Measurements from ENCODE around the gene TOGARAM2.

DNA sequence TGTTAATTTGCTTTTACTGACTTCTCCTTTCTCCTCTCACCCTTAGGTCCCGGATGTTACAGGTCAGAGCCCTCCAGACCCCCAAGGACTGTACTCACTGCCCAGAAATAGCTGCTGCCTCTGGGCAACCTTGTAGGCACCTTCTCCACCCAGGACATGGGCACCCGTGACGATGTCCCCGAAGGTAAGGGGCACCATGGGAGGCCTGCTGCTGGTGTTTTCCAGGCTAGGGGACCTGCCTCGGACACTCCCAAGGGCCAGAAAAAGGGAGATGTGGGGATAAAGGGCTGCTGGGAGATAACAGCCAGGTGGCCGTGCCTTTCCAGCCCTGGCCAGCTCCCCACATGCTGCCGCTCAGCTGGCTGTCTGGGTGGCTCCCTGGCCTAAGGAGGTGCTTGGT, 13.6 kb downstream of the TOGARAM2 start:
- TF ChIP-seq, protein P1, sequence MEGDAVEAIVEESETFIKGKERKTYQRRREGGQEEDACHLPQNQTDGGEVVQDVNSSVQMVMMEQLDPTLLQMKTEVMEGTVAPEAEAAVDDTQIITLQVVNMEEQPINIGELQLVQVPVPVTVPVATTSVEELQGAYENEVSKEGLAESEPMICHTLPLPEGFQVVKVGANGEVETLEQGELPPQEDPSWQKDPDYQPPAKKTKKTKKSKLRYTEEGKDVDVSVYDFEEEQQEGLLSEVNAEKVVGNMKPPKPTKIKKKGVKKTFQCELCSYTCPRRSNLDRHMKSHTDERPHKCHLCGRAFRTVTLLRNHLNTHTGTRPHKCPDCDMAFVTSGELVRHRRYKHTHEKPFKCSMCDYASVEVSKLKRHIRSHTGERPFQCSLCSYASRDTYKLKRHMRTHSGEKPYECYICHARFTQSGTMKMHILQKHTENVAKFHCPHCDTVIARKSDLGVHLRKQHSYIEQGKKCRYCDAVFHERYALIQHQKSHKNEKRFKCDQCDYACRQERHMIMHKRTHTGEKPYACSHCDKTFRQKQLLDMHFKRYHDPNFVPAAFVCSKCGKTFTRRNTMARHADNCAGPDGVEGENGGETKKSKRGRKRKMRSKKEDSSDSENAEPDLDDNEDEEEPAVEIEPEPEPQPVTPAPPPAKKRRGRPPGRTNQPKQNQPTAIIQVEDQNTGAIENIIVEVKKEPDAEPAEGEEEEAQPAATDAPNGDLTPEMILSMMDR (IDR thresholded peaks at IDR 0.05; ENCODE audit: low read depth, low read length) = no peak
- TF ChIP-seq EZH2phosphoT487 (IDR thresholded peaks at IDR 0.05; ENCODE audit: low read depth) = no peak

Data from OCI-LY3 (cell line).